MV-4-11 (cell line): ENCODE data around the gene CCDC169.
A peak's percentile ranks its signal among the peaks of the same experiment; 100 is the strongest.
"Not testable (repeated sequence)": the region's sequence is repeated elsewhere in the genome, so short reads cannot be mapped to it uniquely, and the experiment has no call there.

Experiments used
- DNase-seq: peaks from one replicate; lab custom pipeline; 2025; lab: John Stamatoyannopoulos, UW

The CCDC169 gene

DNA sequence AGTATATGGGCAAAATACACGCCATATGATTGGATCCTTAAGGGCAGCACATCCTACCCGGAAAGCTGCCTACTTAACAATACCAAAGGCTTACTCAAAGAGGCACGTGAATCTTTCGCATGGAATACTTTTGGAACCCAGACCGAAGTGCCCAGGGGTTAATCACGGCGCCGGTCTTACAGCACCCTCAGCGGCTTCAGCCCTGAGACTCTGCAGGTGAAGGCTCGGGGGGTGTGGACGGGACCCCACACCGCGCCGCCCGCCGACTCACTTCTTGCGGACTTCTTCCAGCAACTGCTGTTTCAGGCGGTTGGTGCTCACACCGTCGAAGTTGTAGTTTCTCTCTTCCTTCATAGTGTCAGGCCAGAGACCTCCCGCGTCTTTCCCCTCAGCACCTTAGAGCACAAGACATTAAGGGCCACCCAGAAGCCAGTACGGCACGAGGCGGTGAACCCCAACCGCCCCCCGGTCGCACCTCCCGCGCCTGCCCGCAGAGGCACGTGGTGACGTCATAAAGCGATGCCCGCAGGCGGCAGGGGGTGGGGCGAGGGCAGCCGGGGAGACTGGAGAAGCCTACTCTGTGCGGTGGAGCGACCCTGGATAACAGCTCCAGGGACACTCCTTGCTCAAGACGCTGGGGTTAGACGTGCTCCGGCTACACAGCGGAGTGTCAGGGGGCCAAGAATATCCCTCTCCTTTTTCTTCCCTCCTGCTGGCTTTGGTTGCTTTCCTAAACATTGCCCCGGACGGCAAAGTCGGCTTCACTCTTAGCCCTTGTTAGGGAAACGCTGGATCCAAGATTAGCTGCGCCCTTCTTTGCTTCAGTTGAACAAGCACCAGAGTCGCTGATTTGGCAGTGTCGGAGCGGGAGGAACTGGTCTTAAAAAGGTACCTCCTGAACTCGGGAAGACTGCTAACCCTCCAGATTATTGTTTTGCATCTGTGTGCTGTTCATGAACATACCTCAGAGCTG lies at the start of gene CCDC169:
Gene CCDC169 (minus strand): TSS at position 449 of the 973 bp plus-strand sequence. CDS start 95 bp downstream, at position 354.
- DNase-seq = peak; percentile 40

DNA sequence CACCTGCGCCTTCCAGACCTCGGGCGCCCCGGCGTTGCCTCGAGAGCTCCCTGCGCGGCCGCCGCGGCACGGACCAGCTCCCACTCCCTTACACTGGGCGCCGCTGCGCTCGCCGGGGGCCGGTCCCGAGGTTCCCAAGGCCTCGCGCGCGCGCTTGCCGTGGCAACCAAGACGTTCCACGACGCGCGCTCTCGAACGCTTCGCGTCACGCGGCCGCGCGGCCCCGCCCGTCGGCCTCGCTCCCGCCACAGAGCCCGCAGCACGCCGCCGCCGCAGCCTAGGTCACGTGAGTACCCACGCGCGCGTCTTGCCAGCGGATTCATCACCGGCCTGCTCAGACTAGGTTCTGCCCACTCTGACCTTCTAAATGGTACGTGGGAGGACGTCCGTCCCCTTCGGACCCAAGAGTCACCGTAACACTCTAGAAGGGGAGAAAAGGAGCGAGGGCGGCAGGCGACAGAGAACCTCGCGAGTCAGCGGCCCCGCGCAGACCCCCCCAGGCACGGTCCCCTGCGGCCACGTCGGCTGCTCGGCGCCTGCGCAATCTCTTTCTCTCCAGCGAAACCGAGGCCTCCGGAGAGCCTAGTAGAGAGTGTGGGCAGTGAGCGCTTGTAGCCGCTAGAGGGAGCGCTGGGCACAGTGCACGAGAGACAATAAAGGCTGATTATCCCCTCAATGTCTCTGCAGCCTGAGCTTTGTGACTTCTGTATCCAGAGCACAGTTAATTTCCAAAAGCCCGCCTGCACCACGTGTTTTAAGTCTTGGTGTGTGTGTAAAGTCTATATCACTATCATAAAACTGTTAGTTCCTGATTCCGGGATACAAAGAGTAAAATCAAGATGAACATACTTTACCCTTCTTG lies 48.8 kb upstream of the CCDC169 start, which contains the start of gene SPART:
Gene SPART (minus strand): TSS at position 173 of the 862 bp plus-strand sequence. CDS start 10,564 bp downstream, outside the sequence.
- peak; percentile 95 for DNase-seq

DNA sequence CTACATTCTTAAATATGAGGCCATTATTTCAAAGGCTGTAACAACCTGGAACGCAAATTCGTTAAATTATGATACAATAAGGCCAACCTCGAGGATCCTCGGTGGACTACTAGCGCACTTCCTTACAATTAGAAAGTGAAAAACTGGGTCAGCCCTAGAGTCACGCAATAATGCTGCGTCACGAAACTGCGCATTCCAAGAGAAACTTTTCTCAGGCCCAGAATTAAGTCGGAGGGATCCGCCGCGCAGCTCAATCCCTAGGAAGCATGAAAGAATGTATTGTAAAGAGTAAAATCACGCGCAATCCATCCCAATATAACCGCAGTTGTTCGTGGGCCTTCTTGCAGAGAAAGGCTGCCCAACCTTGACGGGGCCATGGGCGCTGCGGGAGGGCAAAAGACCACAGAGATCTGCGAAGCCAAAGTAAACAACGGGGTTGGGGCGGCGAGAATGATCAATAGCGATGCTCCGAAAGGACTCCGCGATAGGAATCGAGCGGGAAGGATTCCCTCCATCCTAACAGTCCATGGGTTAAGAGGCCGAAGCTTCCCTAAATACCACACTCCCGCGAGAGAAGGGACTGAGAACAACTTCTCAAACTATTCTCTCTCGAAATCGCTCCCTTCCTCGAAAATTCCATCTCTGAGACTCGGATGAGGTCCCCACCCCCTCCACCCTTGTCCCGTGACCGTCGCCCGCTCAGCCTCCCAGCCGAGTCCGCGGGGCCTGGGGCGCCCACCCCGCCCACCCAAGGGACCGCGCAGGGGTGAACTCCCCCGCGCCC lies 48.0 kb upstream of the CCDC169 start:
- DNase-seq = peak; percentile 77

DNA sequence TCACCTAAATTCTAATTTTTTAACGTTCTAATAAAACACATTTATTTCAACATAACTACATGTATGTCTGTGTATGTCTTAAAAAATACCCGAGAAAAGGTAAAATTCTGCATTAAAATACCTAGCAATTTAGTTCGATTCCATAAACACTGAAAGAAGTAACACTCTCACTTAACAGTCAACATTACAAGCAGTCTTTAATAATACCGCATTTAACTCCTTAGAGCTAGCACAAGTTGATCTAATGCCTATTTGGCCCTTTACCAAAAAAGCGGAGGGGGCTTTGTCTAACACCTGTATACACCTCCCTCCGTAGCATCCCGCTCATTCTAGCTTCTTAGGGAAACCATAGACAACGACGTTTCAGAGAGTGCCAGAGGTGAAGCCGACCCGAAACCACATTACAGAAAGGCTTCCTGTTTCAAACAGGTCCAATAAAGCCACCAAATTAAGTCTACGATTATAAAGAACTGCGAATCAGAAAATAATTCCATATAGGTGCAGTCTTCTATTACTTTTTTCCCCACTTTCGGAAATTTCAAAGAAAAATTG lies 47.3 kb upstream of the CCDC169 start:
- peak; percentile 41 for DNase-seq

DNA sequence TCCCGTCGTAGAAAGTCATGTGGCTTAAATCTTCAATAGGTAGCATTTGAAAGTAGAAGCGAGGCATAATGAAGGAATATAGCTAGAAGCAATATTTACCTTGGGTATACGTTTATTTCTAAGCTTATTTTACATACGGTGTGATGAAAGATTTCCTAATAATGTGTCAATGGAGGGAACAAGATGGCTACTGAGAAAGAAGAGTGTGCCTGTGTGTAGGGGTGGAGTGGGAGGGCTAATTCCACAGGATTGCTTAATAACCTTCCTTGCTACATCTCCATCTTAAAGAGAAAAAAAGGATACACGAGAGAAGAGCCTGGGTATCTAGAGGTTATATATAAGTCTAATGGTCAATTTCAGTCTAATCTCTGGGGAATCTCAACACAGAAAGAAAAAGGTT lies 46.6 kb upstream of the CCDC169 start:
- peak; percentile 74 for DNase-seq

DNA sequence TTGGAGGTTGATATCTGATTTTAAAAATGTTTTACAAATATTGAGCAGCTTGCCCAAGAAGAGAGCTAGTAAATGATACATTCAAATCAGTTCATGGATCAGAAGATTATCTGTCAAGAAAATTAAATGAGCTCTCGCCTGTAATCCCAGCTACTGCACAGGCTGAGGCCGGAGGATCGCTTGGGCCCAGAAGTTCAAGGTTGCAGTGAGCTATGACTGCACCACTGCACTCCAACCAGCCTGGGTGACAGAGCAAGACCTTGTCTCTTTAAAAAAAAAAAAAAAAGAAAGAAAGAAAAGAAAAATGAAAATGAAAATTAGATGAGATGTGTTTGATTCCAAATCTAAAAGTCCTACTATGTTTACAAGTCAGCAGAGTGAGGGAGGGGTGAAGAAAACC lies 46.2 kb upstream of the CCDC169 start:
- DNase-seq = no peak

DNA sequence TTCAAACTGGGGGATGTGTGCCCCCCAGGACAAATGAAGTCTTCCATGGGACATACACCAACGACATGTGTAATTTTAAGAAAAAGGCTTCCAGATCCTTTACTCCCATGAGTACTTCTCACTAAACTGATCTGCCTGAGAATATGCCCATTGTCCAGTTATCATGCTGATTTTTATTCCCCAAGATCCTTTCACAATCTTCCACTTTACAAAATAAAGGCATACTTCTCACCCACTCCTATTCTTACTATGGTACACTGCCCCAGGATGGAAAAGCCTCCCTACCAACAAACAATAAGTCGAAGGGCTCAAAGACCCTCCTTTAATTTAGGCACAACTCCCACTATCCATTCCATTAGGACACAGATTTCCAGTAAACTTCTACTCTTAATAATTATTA lies 45.1 kb upstream of the CCDC169 start:
- no peak for DNase-seq

DNA sequence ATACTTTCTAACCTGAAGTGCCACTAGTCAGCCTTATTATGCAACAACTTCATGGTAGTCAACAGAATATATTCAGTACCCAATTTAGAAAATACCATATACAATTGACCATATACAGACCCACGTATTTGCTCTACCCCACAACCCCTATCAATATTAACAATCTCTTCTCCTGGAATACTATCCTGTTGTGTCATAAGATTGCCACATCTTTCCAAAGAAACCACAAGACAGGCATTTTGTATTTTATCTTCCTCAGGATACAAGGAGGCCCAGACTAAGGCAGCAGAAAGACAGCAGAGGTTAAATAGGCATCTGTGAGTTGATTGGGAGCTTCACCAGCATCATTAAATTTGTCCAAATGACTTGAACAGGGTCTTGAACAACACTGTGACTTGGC lies 44.1 kb upstream of the CCDC169 start:
- DNase-seq = no peak

DNA sequence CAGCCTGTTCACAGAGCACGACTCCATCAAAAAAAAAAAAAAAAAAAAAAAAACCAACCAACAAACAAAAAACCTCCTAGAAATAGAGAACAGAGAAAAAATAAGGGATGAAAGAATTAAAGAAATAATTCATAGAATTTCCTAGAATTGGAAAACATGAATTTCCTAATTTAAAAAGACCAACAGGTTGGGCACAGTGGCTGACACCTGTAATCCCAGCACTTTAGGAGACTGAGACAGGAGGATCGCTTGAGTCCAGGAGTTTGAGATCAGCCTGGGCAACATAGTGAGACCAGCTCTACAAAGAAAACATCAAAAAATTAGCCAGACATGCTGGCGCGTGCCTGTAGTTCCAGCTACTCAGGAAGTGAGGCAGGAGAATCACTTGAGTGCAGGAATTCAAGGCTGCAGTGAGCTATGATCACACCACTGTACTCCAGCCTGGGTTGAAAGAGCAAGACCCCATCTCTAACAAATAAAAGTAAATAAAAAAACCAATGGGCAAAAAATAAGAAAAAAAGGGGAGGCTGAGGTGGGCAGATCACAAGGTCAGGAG lies 42.1 kb upstream of the CCDC169 start:
- DNase-seq = no peak

DNA sequence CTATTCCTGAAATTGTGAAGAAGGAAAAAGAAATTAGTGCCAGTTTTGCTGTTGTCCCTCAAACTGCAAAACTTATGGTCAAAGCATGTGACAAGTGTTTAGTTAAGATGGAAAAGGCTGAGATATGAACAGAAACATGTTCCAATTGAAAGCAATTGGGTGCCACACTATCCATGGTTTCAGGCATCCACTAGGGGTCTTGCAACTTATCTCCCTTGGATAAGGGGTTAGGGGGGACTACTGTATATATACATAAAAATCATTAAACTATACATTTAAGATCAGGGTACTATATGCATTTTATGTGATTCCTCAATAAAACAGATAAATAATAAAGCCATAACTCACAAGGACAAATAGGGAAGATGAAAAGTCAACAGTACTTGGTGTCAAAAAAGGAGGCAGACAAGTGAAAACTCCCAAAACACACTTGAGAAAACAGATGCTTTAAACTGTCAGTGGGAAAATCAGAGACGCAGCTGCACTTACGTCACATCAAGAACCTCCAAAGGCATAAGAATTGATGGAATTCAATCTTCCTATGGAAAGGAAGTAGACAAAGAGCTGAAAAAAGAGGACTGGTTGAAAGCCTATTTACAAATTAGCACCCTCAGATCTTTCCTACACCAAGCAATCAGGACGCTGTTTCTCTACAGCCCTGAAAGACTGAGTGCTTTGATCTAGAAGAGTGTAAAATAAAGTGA lies 40.5 kb upstream of the CCDC169 start:
- DNase-seq = no peak

DNA sequence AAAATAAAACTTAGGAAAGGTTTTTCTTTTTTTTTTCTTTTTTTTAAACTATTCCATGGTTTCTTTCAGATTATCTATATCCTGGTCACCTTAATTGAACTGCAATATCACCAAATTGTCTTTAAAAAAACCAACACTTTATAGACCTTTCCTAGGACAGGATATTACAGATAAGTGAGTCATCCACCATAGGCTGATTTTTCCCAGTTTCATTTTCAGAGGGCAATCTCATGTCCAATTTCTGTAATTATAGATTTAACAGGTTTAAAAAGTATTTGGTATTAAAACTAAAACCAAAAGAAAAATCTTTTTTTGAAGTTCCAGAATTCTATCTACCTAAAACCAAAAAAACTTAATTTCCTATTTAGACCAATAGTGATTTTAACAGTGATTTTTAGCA lies 35.4 kb upstream of the CCDC169 start:
- peak; percentile 9 for DNase-seq

DNA sequence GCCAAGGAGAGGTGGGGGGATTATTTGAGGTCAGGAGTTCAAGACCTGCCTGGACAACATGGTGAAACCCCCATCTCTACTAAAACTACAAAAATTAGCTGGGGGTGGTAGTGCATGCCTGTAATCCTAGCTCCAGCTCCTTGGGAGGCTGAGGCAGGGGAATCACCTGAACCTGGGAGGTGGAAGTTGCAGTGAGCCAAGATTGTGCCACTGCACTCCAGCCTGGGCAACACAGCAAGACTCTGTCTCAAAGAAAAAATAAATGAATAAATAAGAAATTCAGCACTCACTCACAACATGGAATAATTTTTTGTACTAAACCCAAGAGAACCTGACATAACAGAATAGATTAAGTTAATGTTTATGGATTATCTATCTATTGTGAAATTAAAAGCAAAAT lies 34.6 kb upstream of the CCDC169 start:
- not testable (repeated sequence) for DNase-seq

DNA sequence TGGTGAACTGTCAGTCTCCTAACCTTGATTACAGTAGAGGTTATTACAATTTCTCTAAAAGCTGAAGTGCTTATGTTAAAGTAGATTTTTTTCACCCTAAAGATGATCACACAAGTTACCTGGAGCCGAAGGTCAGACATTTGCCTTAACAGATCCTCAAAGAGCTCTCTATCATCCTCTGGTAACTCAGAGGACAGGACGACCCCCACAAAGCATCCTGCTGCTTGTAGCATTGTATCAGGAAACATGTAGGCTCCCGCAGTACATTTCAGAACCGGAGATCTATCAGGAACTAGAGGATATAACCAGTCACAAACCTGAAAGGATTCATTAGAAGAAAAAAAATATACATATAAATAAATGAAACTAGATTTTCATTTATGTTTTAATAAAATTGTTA lies 33.7 kb upstream of the CCDC169 start:
- DNase-seq = no peak

DNA sequence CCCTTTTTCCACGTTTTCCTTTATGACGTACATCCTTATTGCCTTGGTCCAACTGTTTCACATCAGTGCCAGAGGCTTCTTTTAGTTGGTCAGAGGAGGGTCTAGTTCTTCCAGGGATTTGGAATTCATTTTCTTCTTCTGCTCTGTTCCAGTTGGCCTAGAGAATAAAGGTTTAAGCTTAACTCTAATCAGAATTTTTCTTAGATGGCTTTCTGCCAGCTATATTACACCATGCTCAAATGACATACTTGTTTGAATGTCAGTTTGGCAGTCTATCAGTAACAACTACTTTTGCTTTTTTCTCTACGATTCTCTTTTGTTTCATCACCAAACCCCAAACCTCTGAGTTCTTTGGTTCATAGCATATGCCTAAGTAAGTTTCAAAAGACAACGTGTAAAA lies 31.7 kb upstream of the CCDC169 start:
- DNase-seq = no peak

DNA sequence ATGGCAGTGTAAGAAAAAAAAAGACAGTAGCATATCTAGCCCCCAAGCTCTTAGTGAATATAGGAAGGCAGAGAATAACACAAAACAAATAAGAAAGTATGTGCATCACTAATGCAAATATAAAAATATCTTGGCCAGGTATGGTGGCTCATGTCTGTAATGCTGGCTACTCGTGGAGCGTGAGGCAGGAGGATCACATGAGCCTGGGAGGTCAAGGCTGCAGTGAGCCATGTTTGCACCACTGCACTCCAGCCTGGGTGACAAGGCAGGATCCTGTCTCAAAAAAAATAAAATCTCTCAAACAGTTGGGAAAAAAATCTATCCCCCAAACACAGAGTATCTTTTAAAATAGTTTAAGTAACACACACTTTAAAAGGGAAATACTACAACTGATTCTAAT lies 31.2 kb upstream of the CCDC169 start:
- no peak for DNase-seq

DNA sequence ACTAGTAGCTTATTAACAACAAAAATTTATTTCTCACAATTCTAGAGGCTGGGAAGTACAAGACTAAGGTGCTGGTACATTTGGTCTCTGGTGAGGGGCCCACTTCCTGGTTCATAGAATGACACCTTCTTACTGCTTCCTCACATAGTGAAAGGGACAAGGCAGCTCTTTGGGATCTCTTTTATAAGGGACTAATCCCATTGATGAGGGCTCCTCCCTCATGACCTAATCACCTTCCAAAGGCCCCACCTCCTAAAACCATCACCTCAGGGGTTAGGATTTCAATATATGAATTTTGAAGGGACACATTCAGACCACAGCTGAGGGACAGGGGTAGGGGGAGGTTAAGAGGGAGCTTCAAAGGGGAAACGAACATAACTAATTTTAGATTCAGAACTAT lies 28.3 kb upstream of the CCDC169 start:
- DNase-seq = no peak

DNA sequence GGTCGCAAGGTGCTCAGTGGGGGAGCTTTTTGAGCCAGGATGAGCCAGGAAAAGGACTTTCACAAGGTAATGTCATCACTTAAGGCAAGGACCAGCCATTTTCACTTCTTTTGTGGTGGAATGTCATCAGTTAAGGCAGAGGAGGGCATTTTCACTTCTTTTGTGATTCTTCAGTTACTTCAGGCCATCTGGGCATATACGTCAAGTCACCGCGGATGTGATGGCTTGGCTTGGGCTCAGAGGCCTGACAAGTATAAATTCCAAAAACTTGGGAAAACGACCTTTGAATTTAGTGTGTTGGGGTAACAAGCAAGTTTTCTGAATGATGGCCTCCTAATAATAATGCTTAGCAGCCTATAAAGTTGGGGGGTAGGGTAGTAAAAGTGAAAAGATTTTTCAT lies 27.3 kb upstream of the CCDC169 start:
- not testable (repeated sequence) for DNase-seq

DNA sequence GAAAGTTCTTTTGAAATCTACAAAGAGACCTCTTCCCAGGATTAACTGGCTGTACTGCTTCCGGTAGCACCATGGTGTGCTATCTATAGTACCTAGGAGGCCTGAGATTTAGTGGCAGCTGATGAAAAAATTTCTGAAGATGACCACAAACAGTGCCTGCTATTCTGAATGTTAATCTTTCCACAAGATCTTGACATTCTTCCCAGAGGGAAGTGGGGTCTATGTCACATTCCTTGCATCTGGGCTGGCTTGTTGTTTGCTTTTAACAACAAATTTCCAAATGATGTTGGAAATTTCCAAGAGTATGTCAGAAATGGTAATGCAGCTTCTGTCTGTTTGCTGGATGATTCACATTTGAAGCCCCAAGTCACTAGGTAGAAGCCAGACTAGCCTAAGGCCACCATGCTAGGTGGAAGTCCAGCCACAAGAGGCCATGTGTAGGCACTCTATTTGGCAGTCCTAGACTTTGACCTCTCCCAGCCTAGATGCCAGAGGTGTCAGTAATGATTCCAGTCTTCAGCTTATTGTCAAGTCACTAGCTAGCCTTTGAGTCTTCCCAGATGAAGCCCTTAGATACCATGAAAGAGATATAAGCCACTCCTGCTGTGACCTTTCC lies 26.4 kb upstream of the CCDC169 start:
- no peak for DNase-seq

DNA sequence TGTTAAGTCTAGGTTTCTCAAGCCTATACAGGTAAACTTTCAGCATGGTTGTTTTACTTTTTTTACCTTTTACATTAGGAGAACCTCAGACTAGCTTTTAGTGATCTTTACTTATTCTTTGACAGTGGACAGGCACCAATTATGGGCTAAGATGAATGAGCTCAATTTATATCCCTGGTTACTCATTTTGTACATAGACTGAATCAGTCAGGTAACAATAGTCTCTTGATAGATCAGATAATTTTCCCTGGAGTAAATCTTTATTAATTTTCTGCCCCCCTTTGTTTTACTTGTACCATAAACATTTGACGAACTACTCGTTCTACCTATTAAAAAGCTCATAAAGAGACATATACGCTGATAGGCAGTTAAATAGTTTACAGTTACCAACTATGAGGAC lies 25.8 kb upstream of the CCDC169 start:
- no peak for DNase-seq

DNA sequence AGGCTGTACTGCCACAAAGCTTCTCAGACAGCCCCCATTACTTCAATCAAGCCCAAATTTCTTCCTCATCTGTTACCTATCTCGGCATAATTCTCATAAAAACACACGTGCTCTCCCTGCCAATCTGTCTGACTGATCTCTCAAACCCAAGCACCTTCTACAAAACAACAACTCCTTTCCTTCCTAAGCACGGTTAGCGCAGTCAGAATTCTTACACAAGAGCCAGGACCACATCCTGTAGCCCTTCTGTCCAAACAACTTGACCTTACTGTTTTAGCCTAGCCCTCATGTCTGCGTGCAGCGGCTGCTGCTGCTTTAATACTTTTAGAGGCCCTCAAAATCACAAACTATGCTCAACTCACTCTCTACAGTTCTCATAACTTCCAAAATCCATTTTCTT lies 22.2 kb upstream of the CCDC169 start:
- not testable (repeated sequence) for DNase-seq
